NCI-H1048 (cell line): ENCODE measurements around the gene NEU1.
"Not testable (repeated sequence)": the region's sequence is repeated elsewhere in the genome, so short reads cannot be mapped to it uniquely, and the experiment has no call there.

Source experiments
- DNase-seq: peaks from one replicate; lab custom pipeline; 2025; lab: John Stamatoyannopoulos, UW

NEU1 gene

GRCh38 chr6:31838968-31839367 lies 23.7 kb downstream of the NEU1 start:
- no peak for DNase-seq

DNA sequence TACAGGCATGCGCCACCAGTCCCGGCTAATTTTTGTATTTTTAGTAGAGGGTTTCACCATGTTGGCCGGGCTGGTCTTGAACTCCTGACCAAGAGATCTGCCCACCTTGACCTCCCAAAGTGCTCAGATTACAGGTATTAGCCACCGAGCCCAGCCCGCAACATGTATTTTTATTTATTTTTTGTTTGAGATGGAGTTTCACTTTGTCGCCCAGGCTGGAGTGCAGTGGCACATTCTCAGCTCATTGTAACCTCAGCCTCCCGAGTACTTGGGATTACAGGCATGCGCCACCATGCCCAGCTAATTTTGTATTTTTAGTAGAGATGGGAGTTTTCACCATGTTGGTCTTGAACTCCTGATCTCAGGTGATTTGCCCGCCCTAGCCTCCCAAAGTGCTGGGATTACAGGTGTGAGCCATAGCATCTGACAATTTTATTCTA lies 24.5 kb downstream of the NEU1 start:
- not testable (repeated sequence) for DNase-seq

DNA sequence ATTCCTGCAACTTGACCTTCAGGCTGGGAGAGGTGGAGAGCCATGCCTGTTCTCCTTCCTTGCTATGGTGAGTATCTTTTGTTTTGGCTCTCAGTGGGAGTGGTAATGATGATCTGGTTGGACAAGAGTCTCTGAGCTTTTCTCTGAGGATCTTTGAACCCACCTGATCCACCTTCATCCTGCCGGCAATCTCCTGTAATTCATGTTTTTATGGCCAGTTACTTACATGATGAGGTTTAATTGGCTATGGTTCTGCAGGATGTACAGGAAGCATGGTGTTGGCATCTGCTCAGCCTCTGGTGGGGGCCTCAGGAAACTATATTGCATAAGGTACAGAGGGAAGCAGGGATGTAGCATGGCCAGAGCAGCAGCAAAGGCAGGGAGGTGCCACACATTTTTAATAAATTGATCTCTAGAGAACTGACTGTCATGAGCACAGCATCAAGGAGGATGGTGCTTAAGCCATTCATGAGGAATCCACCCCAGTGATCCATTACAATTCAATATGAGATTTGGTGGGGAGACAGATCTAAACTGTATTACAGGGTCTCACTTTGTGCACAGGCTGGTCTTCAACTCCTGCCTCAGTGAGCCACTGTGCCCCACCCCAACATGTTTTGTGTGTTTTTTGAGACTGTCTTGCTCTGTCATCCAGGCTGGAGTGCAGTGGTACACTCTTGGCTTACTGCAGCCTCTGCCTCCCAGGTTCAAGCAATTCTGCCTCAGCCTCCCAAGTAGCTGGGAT lies 25.1 kb downstream of the NEU1 start:
- DNase-seq = no peak

DNA sequence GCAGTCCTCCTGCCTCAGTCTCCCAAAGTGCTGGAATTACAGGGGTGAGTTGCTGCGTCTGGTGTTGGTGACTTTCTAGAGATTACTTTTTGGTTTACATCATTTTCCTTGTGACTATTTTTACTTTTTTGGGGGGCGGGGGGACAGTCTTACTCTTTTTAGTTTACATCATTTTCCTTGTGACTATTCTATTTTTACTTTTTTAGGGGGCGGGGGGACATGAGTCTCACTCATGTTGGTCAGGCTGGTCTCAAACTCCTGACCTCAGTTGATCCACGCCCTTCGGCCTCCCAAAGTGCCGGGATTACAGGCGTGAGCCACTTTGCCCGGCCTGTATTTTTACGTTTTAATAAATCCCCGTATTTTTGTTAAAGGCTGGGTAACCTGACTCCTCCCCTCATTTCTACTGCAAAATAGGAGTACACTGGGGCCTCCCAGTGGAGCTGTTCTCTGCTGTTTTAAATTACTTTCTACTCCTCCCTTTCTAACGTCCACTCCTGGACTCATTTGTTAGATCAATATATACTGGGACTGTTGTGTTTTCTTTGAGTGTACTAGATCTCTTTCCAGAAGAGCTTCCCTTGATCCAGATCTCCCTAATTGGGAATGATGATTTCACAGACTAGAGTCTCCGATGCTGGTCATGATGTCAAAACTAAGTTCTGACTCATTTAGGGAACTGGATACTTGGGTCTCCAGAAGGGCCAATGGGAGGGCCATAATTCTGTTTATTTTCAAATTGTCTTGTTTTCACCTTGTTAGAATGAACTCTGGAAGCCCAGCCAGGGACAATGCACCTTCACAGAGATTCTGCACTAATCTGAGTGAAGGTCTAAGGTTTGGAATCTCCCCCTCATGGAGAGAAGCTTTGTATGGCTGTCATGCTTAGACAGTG lies 25.9 kb downstream of the NEU1 start:
- no peak for DNase-seq

- DNase-seq = no peak
These were observed 26.6 kb downstream of the NEU1 start for GRCh38 chr6:31836047-31836473.

- DNase-seq = peak; percentile 68
These were observed 28.0 kb downstream of the NEU1 start for GRCh38 chr6:31834367-31835250.

- no peak for DNase-seq
These were observed 31.0 kb downstream of the NEU1 start for GRCh38 chr6:31831350-31832215.

DNA sequence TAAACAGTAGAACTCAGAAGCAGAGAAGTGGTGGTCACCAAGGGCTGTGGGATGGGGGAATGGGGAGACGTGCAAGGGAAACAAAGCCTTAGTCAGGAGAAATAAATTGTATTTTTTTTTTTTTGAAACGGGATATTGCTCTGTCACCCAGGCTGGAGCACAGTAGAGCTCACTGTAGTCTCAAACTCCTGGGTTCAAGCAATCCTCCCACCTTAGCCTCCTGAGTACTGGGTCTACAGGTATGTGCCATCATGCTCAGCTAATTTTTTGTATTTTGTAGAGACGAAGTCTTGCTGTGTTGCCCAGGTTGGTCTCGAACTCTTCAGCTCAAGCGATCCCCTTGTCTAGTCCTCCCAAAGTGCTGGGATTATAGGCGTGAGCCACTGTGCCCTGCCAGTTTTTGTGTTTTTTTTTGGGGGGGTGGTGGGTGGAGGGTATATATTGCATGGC lies 31.7 kb downstream of the NEU1 start:
- no peak for DNase-seq

DNA sequence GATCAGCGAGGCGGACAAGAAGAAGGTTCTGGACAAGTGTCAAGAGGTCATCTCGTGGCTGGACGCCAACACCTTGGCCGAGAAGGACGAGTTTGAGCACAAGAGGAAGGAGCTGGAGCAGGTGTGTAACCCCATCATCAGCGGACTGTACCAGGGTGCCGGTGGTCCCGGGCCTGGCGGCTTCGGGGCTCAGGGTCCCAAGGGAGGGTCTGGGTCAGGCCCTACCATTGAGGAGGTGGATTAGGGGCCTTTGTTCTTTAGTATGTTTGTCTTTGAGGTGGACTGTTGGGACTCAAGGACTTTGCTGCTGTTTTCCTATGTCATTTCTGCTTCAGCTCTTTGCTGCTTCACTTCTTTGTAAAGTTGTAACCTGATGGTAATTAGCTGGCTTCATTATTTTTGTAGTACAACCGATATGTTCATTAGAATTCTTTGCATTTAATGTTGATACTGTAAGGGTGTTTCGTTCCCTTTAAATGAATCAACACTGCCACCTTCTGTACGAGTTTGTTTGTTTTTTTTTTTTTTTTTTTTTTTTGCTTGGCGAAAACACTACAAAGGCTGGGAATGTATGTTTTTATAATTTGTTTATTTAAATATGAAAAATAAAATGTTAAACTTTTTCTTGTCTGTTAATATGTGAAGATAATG lies 32.9 kb downstream of the NEU1 start:
- no peak for DNase-seq

DNA sequence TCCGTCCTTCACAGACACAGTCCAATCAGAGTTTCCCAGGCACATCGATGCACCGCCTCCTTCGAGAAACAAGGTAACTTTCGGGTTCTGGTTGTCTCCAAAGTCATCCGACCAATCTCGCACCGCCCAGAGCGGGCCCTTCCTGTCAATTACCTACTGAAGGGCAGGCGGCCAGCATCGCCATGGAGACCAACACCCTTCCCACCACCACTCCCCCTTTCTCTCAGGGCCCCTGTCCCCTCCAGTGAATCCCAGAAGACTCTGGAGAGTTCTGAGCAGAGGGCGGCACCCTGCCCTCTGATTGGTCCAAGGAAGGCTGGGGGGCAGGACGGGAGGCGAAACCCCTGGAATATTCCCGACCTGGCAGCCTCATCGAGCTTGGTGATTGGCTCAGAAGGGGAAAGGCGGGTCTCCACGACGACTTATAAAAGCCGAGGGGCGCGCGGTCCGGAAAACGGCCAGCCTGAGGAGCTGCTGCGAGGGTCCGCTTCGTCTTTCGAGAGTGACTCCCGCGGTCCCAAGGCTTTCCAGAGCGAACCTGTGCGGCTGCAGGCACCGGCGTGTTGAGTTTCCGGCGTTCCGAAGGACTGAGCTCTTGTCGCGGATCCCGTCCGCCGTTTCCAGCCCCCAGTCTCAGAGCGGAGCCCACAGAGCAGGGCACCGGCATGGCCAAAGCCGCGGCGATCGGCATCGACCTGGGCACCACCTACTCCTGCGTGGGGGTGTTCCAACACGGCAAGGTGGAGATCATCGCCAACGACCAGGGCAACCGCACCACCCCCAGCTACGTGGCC lies 35.1 kb downstream of the NEU1 start, which contains the start of gene HSPA1B:
TSS of gene HSPA1B (plus strand) at position 453 of the 794 bp plus-strand sequence. CDS start at position 666, 213 bp downstream.
- peak; percentile 100 for DNase-seq

DNA sequence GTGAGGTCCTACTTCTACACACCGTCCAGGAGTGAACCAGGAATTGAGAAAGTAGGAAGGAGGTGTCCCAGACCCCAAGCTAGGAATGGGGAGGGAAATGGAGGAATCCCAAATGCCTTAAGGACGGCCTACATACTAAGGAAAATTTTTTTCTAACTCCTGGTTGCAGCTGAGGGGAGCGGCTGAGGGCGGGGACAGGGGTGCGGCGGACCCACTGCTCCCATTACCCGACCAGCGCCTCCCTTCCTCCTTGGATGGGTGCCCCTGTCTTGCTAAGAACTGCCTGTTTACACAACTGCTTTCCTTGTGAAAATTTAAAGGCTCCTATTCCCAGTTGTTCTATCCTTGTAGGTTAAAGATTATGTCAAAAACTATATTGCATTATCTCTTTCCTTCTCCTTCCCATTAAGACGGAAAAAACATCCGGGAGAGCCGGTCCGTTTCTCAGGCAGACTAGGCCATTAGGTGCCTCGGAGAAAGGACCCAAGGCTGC lies 35.8 kb downstream of the NEU1 start:
- peak; percentile 57 for DNase-seq

DNA sequence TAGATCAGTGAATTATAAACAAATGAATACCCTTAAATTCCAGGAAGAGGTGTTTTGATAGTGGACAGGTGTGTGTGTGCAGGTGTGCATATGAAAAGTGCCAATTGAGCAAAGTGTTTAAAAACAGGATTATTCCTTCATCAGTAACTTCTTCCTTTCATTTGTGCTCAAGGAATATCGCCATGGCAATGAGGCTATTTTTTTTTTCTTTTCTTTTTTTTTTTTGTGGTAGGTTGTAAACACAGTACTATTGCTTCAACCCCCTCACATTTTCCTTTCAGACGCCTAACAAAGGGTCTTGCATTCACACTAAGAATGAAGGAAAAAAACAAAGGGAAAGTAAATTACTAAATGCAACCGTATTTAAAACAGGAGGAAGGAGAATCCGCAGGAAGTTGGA lies 37.1 kb downstream of the NEU1 start:
- no peak for DNase-seq

DNA sequence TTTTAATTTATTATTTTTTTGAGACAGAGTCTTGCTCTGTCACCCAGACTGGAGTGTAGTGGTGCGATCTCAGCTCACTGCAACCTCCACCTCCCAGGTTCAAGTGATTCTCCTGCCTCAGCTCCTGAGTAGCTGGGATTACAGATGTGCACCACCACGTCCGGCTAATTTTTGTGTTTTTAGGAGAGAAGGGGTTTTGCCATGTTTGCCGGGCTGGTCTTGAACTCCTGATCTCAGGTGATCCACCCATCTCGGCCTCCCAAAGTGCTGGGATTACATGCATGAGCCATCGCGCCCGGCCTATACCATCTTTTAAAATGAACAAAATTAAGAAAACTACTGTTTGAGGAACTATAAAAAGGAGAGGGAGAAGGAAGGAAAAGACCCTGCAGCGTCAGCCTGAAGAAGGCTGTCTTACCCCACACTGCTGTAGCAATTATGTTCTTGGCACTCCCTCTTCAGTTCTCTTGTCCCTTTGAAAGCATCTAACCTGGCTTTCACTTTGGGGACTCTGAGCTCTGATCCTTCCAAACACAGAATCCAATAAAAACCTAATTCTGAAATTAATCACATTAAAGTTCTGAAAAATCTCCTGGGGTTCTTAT lies 38.9 kb downstream of the NEU1 start:
- DNase-seq = not testable (repeated sequence)

DNA sequence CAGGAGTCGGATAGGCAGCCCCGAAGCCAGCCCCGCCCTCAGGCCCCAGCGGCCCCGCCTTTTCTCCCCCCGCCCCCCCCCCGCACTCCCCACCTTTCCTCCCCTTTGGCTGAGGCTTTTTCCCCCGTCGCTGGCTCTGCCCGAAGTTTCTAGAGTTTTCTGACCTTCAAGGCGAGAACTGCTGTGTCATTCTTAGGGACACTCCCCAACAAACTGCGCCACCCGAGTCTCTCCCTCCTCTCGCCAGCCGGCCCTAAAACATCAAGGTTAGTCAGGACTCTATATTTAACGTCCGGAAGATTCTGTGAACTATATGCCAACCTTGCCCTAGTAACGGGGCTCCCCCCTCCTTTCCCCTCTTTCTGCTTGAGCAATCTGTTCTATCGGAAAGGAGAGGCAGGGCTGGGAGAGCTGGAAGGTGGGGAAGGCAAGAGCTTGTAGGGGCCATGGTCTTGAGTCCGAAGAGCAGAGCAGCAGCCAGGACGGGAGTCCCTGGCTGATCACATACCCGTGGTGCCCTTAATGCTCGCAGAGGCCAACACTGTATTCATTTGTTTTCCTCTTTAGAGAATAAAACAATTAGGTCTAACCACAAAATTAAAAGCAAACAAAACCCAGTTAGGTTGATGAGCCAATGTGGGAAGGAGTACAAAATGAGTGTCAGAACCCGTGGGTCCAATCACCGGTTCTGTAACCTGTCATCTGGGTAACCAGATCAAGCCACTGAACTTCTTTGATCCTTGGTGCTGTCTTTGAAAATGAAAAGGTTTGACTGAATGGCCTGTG lies 40.4 kb downstream of the NEU1 start:
- DNase-seq = no peak

DNA sequence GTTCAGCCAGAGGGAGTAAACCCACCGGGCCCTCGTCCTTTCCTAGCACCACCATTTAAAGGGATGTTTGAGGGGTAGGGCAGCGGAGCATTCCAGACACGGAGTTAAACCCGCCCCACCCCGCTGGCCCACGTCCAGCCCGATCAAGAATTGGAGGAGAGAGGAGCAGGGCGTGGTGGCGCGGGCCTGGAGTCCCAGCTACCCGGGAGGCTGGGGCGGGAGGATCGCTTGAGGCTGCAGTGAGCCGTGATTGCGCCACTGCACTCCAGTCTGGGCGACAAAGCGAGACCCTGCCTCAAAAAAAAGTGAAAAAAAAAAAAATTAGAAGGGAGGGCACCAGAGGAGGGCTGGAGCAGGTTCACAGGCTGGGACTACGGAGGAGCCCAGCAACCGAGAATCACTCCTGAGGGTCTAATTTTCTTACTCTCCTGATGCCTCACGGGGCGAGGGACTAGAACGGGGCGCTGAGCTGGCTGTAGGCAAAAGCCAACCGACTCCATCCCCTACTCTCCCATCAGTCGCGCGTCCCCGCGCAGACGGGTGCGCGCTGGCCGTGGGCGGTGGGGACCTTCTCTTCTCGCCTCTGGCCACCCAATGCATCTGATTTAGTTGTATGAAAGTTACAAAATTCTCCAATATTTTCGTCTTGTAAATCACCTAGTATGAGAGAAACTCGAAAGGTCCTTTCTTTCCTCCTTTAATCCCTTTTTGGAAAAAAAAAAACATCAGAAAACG lies 41.2 kb downstream of the NEU1 start:
- DNase-seq = no peak

DNA sequence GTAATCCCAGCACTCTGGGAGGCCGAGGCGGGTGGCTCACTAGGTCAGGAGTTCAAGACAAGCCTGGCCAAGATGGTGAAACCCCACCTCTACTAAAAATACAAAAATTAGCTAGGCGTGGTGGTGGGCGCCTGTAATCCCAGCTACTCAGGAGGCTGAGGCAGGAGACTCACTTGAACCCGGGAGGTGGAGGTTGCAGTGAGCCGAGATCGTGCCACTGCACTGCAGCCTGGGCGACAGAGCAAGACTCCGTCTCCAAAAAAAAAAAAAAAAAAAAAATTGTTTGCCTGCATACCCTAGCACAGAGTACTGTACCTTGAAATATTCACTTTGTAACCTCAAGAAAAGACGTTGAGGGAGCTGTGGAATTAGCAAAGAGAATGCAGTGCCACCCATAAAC lies 42.2 kb downstream of the NEU1 start:
- DNase-seq = not testable (repeated sequence)

- no peak for DNase-seq
These were observed 42.7 kb downstream of the NEU1 start for GRCh38 chr6:31819871-31820299.
